Stimulated activated CD4-positive, alpha-beta T cell treated with anti-CD3 and anti-CD28 coated beads, TNF-alpha, amount 100 ng/mL, for 1 hour (primary cell): Measurements from ENCODE around the gene CLEC4G.
"Not testable (repeated sequence)": the region's sequence is repeated elsewhere in the genome, so short reads cannot be mapped to it uniquely, and the experiment has no call there.

Experiments used
- DNase-seq, 3 donors: peaks; one replicate each; pipeline ENCODE4 v3.0.0-alpha.2; 2020; ENCODE audit warnings: low read depth in 3 of 3, low spot score in 1 of 3

CLEC4G gene

DNA sequence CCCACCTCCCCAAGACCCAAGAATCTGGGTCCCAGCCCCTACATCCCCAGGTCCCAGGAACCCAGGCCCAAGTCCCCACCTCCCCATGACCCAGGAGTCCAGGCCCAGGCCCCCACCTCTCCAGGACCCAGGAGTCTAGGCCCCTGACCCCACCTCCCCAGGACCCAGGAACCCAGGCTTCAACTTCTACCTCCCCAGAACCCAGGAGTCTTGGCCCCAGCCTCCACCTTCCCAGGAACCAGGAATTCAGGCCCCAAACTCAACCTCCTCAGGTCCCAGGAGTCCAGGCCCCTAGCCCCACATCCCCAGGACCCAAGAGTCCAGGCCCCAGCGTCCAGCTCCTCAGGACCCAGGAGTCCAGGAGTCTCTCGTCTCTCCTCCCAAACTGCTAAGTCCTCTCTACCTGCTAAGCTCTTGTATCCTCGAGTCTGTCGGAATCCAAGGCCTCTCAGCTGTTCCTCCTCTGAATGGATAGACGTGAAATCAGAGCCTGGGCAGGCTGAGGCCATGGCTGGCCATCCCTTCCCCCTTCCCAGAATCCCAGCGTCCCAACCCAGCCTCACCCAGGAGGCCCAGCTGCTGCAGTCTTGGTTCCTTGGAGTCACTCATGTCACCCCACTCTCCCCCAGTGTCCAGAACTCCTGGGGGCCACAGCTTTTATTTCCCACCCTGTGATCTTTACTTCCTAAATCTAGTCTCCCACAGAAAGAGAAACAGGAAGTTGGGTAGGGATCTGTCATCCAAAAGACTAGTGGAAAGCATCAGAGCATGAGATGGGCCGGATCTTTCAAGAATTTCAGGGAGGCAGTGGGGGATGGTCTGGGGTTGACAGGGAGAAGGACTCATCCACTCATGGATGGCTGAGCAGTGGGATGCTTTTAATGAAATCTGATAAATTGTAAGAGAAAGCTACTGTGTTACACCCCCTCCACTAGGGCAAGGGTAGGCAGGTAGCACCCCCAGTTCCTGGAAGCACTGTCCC lies 15.3 kb upstream of the CLEC4G start, which contains the start of gene CD209:
Gene CD209 (minus strand): TSS at position 632 of the 982 bp plus-strand sequence. CDS start 23 bp downstream, at position 609.
- no peak for DNase-seq

DNA sequence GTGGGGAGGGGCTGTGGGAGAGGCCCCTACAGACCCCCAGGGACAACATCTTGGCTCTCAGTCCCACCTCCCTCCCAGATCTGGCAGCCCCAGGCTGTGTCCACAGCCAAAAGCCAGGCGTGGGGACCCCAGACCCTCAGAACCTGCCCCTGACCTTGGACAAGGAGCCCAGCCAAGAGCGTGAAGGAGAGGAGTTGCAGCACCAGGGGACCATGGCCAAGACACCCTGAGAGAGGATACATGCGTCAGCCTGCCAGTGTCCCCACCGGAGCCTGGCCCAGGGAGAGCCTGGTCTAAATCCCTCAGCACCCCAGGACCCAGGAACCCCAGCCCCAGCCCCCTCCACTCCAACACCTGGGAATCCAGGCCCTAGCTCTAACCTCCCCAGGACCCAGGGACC lies 14.4 kb upstream of the CLEC4G start:
- not testable (repeated sequence) for DNase-seq

DNA sequence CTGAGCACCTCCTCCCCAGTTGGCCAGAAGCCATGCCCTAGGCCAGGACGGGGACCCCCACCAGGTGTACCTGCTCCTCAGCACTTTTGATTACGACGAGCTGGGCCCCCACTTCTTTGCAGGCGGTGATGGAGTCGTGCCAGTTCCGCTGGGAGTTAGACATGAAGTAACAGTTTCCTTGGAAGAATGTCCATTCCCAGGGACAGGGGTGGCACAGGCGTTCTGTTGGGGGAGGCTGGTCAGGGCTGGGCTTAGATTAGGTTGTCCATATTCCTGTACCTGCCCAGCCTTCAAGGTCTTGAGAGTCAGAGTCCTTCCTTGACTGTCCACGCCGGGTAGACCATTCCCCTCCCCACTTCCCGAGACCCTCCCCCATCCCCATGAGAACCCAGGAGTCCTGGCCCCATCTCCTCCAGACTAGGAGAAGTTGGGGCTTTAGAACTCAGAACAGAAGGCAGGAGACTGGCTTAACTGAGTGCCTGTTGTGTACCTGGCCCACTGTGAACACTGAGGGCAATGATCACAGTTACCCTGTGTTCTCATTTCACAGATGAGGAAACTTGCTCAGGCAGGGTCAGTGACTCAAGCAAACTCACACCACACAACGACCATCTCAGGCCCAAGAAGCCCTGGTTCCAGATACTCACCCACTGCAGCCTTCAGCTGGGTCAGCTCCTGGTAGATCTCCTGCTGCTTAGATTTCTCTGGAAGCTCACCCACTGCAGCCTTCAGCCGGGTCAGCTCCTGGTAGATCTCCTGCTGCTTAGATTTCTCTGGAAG lies 13.2 kb upstream of the CLEC4G start:
- DNase-seq: no peak

DNA sequence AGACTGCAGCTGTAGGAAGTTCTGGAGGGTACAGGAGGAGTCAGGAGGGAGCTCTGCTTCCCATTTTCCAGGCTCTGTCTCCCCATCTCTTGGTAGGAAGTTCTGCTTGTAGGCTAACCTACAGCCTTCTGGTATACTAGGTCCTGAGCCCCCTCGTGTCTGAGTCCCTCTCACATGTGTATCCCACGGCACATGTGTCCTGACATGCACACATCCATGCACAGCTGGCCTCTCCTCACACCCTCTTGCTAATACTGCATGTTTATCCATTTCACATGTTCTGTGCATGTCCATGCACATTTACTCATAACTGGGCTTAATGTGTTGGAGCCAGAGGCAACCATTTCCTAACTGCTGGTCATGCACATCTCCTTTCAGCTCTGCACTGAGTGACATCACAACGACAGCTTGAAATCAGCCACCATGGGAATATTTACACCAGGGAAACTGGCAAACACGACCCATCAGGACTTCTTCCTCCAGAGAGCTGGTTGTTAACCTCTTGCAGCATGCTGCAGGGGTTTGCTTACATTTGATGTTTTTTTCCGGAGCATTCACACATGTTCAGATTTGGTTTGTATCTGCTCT lies 12.4 kb upstream of the CLEC4G start:
- no peak for DNase-seq

DNA sequence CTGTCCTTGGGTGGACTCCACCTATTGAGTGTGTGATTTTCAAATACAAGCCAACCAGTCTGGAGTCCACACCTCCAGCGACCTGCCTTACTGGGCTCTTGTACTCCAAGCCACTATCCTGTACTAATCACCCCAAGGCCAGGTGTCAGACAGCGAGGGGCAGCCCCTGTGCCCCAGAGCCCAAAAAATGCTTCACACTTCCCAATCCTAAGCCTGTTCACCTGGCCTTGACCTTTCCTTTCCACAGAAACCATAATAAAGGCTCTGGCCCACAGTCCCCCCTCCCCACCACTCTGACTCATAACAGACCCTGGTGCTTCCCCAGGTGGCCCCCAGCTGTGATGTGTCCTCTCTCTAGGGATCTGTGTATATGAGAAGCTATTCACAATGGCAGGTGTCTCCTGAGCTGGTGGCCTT lies 11.5 kb upstream of the CLEC4G start:
- DNase-seq: no peak

DNA sequence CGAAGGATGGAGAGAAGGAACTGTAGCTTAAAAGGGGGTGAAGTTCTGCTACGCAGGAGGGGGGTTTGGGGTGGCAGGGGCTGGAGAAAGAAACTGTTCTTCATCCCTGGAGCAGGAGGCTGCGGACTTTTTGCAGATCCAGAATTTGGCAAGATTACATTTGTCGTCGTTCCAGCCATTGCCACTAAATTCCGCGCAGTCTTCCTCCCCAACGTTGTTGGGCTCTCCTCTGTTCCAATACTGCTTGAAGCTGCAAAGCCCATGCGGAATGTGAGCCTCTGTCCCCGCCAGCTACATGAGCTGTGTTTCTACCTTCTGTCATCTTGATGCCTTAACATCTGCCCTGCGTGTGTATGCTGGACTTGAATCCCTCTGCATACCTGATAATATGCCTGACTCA lies 11.1 kb upstream of the CLEC4G start:
- DNase-seq: no peak

DNA sequence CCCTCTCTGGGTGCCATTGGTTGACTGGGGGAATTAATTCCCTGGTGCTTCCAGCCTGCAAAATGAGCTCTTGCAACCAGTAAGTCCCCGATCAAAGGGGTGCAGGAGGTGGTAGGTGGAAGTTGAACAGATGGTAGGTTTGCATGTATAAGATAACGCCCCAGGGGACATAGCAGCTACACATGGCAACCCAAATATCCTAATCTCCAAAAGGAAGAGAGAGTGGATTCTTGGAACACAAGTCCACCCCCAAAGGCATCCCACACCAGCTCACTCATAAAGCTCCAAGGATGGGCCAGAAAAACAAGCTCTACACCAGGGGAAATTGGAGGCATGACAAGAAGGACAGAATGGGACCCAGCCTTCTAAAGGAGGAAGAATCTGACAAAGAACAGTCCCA lies 10.7 kb upstream of the CLEC4G start:
- no peak for DNase-seq

DNA sequence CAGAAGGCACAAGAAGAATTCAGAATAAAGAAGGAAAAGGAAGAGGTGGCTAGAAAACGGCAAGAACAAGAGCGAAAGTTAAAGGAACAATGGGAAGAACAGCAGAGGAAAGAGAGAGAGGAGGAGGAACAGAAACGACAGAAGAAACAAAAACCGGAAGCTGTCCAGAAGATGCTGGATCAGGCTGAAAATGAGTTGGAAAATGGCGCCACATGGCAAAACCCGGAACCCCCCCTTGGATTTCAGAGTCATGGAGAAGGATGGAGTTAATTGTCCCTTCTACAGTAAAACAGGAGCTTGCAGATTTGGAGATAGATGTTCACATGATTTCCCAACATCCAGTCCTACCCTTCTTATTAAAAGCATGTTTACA lies 8.8 kb upstream of the CLEC4G start:
- DNase-seq: no peak

DNA sequence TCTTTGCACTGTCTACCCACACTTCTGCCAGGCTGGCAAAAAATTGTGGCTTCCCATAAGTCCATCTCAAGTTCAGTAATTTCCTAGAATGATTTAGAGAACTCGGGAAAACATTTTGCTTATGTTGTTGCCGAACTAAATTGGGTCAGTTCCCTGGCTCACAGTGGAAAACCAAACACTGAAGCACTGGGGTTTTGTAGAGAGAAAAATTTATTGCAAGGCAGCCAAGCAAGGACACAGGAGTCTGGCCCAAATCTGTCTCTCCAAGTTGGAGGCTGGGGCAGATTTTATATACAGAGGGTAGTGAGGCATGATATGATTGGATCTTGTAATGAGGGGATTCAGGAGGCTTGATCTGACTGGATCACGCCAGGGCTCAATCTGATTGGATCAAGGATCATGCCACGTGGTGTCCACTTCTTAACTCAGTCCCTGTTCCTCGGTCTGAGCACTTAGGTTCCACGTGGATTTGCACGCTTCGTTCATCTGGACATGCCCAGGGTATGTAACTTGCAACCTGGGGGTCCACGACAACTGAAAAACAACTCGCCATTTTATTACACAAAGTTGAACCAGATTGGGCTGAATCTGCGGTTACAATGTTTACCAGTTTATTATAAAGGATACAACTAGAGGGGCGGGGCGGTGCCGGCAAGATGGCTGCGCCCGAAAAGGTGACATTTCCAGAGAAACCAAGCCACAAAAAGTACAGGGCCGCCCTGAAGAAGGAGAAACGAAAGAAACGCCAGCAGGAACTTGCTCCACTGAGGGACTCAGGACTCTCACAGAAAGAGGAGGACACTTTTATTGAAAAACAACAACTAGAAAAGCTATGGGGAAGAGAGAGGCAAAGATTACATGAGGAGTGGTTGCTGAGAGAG lies 8.1 kb upstream of the CLEC4G start:
- no peak for DNase-seq

DNA sequence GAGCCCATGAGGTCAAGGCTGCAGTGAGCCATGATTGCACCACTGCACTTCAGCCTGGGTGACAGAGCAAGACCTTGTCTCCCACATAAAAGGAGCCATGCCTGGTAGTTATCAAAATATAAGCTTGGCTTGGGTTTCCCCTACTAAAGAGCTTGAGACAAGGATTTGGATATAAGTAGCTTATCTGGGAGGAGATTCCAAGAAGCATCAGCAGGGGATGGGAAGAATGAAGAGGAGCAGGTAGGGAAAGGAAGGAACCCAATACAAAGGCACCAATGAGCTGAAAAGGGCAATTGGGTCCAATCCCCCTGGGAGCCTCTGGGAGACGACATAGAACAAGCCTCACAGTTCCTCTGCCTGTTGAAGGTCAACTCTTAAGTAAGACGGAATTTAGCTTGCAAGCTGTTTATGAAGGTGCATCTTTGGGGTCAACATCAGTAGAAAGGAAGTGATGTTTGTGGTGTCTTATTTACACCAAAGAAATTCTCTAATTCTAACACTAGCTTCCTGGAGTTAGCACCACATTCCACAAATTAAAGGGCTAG lies 7.4 kb upstream of the CLEC4G start:
- DNase-seq: no peak

DNA sequence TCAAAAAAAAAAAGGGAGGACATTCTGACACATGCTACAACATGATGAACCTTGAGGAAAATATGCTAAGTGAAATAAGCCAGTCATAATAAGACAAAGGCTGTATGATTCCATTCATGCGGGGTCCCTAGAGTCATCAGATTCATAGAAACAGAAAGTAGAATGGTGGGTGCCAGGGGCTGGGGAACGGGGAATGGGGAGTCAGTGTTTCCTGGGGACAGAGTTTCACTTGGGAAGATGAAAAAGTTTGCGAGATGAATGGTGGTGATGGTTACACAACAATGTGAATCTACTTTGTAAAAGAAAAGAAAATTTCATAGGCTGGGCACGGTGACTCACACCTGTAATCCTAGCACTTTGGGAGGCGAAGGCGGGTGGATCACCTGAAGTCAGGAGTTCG lies 6.1 kb upstream of the CLEC4G start:
- no peak for DNase-seq

DNA sequence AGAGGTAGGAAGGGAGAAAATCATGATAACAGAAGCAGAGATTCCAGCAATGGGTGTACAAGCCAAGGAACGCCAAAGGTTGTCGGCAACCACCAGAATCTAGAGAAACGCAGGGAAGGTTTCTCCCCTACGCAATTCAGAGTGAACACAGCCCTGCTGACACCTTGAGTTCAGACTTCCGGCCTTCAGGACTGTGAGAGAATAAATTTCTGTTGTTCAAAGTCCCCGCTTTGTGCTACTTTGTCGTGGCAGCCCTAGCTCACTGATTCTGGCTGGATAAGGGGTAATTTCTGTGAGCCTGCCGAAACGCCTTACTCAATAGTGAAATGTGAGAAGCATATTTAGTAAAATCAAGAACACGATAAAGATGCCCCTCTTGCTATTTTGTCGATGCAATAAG lies 5.3 kb upstream of the CLEC4G start:
- DNase-seq: no peak

DNA sequence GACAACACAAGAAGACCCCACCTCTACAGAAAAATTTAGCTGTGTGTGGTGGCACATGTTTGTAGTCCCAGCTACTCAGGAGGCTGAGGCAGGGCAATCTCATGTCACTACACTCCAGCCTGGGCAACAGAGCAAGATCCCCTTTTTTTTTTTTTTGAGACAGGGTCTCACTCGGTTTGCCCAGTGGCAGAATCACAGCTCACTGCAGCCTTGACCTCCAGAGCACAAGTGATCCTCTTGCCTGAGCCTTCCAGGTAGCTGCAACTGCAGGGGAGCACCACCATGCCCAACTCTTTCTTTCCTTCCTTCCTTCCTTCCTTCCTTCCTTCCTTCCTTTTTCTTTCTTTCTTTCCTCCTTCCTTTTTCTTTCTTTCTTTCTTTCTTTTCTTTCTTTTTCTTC lies 4.2 kb upstream of the CLEC4G start:
- DNase-seq: no peak

DNA sequence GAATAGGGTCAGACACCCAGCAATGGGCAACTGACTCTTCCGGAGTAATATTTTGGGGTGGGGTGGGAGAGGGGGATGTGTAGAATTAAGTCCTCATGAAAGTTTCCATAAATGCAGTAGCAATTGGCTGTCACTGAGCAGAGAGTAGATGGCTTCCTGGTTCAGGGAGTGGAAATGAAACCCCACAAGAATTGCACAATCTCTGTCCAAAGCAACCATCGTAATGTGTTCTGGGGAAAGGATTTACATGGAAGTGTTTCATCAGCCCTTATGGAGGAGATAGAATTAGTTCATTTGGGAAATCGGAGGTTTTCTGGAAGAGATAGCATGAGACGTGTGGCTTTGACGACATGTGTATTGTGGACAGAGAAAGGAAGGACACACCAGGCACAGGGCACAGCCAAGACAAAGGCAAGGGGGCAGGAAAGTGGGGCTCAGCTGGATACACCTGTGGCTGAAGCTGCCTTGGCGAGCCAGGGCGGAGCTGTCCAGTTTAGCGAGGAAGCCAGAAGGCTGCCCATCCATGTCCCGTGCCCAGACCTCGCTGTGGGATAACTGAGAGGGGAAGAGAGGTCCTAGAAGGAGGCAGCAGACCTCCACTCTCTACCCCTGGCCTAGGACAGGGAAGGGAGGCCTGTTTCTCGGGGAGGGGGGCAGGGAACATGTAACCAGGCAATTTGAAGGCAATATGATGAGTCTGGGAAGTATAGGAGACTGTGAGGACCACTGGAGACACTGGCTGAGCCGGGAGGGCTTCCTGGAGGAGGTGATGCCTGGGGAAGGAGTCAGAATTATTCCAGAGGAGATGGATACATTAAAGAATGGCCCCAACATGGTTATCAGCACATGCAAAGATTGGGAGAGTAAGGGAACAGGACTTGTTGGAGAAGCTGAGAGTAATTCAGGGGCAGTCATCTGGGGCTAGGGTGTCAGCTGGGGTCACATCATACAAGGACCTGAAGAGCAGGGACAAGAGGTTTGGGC lies 2.6 kb upstream of the CLEC4G start:
- DNase-seq: no peak

DNA sequence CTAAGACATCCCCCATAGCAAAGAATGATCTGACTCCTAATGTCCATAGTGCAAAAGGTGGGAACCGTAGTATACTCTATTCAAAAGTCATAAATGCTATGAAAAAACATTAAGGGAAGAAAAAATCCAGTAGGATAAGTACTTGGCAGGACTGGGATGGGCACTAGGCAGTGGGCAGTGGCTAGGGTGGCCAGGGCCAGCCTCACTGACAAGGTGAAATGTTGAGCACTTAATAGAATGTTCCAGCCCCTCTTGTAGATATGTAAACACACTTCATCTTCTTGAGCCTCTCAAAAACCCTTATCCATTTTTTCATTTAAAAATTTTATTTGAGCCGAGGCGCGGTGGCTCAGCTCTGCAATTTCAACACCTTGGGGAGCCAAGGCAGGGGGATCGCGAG lies 1.5 kb upstream of the CLEC4G start:
- DNase-seq: no peak

DNA sequence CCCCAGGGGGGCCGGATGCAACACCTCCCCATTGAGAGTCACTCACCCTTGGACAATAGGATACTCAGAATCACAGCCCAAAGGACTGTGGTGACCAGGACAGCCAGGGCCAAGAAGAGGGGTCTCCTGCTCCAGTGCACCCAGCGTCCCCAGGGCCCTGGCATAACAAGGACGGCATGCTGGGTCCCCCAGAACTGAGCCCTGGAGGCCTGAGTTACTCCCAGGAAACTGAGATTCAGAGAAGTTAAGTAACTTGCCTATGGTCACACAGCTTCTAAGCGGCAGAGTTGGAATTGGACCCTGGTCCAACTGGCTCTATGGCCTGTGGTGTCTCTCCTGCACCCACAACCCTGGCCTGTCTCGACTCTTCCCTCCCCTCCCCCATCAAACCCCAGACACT lies 295 bp downstream of the CLEC4G start:
- DNase-seq: no peak

DNA sequence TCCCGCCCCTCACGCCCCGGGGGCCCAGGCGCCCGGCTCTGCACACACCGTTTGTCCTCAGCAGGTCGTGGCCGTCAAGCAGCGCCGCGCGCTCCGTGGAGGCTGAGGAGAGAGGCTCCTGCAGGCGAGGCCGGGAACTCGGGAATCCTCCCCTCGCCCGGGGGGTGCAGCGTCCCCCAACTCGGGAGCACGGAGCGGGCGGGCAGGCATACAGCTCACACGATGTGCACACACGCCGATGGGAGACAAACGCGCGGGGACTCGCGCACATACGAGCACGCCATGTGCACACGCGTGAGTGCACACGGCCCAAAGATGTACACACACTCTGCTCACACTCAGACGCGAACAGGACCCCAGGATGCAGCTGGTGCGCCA lies 703 bp downstream of the CLEC4G start:
- no peak for DNase-seq

DNA sequence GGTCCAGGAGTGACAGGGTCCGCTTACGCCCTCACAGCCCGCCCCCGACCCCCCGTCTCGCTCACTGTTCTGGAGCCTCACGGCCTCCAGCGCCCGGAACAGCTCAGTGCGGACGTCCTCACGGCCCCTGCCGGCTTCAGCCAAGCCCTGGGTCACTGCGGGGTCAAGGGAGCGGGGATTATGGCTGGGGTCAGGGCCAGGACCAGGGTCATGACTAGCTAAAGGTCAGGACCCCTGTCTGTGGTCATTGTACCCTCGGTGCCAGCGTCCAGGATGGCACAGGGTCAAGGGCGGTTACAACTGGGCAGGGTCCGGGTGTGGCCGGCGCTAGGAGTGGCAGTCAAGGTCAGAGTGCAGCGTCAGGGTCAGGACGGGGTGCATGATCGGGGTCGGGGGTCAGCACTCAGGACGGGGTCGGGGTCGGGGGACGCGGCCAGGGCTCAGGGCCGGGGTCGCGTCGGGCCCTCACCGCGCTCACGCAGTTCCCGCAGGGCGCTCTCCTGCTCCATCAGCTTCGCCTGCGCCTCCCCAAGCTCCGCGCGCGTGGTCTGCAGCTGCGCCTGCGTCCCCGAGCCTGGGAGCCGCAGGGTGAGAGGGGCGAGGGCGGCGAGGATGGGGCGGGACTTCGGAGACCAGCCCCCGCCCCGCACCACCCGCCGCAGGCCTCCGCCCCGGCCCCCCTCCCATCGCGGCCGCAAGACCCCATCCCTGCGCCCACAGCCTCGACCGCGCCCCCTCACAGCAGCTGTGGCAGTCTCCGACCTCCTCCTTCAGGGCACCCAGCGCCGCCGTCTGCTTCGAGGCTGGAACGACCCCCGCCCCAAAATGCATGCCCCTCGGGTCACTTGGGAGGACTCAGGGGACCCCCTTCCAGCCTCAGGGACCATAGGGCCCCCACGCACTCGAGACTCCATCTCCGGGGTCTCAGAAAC lies 1.4 kb downstream of the CLEC4G start:
- no peak for DNase-seq
